CD4-positive, alpha-beta T cell (primary cell): ENCODE measurements around the gene ZNF423. TPM values are rescaled to one million over a fixed set of nuclear protein-coding genes. Genes with fewer than 3 reads are reported as not detected.

Experiments
- ATAC-seq: fragments of 200-7000 bp; cut with Tn5 transposase; one replicate; pipeline ENCODE4 v1.10.0; 2022; ENCODE audit warnings: mild to moderate bottlenecking; ENCODE audit not compliant: poor library complexity
- CTCF ChIA-PET: fragments of 350-600 bp; sonication (Branson Sonifier 250); formaldehyde crosslinking; loops from one replicate; lab custom pipeline; 2021; ENCODE audit warnings: antibody characterized with exemption, inconsistent platforms; lab: Charles Lee
- POLR2A ChIA-PET: fragments of 350-600 bp; sonication (Branson Sonifier 250); formaldehyde crosslinking; loops from one replicate; lab custom pipeline; 2021; ENCODE audit warnings: antibody characterized with exemption, inconsistent platforms; lab: Charles Lee
- DNase-seq, 14 experiments: peaks; one replicate each; pipeline ENCODE4 v3.0.0-alpha.2; 2013 to 2020; ENCODE audit warnings: mixed read lengths in 2 of 14
- H3K27ac ChIP-seq, 2 donors: one replicate each; pipeline versions ENCODE4 v1.5.1 to v1.7.0; 2013; ENCODE audit warnings: low read length in 2 of 2, low read depth in 1 of 2, mild to moderate bottlenecking in 1 of 2
- H3K27me3 ChIP-seq, 2 experiments: 1 replicate in 1 of 2; 2 replicates in 1 of 2; pipeline versions ENCODE4 v1.6.1 to v1.7.0; 2013; ENCODE audit warnings: low read length in 2 of 2, control low read depth in 1 of 2, mild to moderate bottlenecking in 1 of 2, moderate library complexity in 1 of 2; ENCODE audit not compliant: insufficient read depth in 2 of 2, control insufficient read depth in 1 of 2
- H3K36me3 ChIP-seq: one replicate; pipeline ENCODE4 v1.6.1; 2013; ENCODE audit warnings: low read length, control low read depth; ENCODE audit not compliant: insufficient read depth
- H3K4me1 ChIP-seq: one replicate; pipeline ENCODE4 v1.6.1; 2013; ENCODE audit warnings: low read length, control low read depth; ENCODE audit not compliant: insufficient read depth
- H3K4me3 ChIP-seq: one replicate; pipeline ENCODE4 v1.5.1; 2013; ENCODE audit warnings: mild to moderate bottlenecking, low read length, moderate library complexity
- H3K9me3 ChIP-seq, 2 experiments: 1 replicate in 1 of 2; 2 replicates in 1 of 2; pipeline versions ENCODE4 v1.6.1 to v1.7.0; 2013; ENCODE audit warnings: low read length in 2 of 2, mild to moderate bottlenecking in 2 of 2, control low read depth in 1 of 2, moderate library complexity in 1 of 2; ENCODE audit not compliant: control insufficient read depth in 1 of 2, insufficient read depth in 1 of 2
- H3K27ac Mint-ChIP-seq: one replicate; pipeline ENCODE4 v1.8.0; 2020; ENCODE audit warnings: mixed read lengths
- H3K27me3 Mint-ChIP-seq: one replicate; pipeline ENCODE4 v1.8.0; 2021; ENCODE audit warnings: mixed read lengths
- H3K36me3 Mint-ChIP-seq: one replicate; pipeline ENCODE4 v1.8.0; 2021; ENCODE audit warnings: low read depth, mixed read lengths
- H3K4me1 Mint-ChIP-seq: one replicate; pipeline ENCODE4 v1.8.0; 2021; ENCODE audit warnings: low read depth, mixed read lengths
- H3K4me3 Mint-ChIP-seq: one replicate; pipeline ENCODE4 v1.8.0; 2020; ENCODE audit warnings: mild to moderate bottlenecking, mixed read lengths
- H3K9me3 Mint-ChIP-seq: one replicate; pipeline ENCODE4 v1.8.0; 2020; ENCODE audit warnings: mixed read lengths
- CTCF ChIP-seq: fragments of 200-600 bp; IDR thresholded peaks from one replicate; pipeline ENCODE4 v1.8.0; 2022; ENCODE audit warnings: antibody characterized with exemption, mild to moderate bottlenecking
- intact Hi-C, 2 experiments: fragments of 100-400 bp; cut with DNase I in 1 of 2; cut with micrococcal nuclease in 1 of 2; formaldehyde crosslinking; loops; one replicate each; pipeline versions ENCODE4 v1.15.1 to v1.9.0; 2023 to 2025; cut with DNase I, micrococcal nuclease
- total RNA-seq, 174 experiments: library from RNA in 2 of 174; stranded (reverse) in 2 of 174; gene quantifications; one replicate each; pipeline ENCODE4 v1.2.3 and lab custom pipeline; 2021 to 2026

Gene ZNF423
- total RNA-seq, 2 experiments from 2014 or later, result not detected

DNA sequence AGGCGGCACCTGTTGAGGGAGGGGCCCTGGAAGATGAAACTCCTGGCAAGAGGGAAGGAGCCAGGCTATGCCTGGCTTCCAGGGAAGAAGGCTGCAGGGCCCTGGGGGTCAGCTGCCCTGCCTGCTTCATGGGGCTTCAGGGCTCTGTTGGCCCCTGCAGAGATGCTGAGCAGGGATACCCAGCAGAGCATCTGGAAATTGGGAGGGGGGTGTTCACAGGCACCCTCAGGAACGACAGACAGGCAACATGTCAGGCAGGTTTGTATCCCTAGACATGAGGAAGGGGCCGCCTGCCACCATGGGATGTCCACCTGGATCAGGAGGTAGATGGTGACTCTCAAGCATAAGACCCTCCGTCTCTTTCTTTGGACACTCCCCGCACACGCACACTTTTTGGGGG, 13.8 kb upstream of the ZNF423 start:
- H3K4me1 ChIP-seq, result no peaks in the 10 kb centered on the region
- no peaks in the 10 kb centered on the region for H3K9me3 Mint-ChIP-seq
- H3K27me3 ChIP-seq, result peaks cover 3 to 10% of the 10 kb centered on the region in 2 experiments
- no peak overlapping the region for H3K27ac Mint-ChIP-seq
- ATAC-seq, result no peak
- no peaks in the 10 kb centered on the region for H3K36me3 Mint-ChIP-seq
- POLR2A ChIA-PET, result no interaction called here
- no peak for TF ChIP-seq CTCF
- H3K27me3 Mint-ChIP-seq, result peaks cover 32% of the 10 kb centered on the region
- H3K27ac ChIP-seq, result no peak overlapping the region
- CTCF ChIA-PET, result no interaction called here
- no peaks in the 10 kb centered on the region for H3K4me1 Mint-ChIP-seq
- no peak for DNase-seq
- H3K4me3 Mint-ChIP-seq, result no peak overlapping the region
- no peaks in the 10 kb centered on the region for H3K9me3 ChIP-seq
- no peaks in the 10 kb centered on the region for H3K36me3 ChIP-seq
- intact Hi-C loops, result no loop called here
- no peak overlapping the region for H3K4me3 ChIP-seq

DNA sequence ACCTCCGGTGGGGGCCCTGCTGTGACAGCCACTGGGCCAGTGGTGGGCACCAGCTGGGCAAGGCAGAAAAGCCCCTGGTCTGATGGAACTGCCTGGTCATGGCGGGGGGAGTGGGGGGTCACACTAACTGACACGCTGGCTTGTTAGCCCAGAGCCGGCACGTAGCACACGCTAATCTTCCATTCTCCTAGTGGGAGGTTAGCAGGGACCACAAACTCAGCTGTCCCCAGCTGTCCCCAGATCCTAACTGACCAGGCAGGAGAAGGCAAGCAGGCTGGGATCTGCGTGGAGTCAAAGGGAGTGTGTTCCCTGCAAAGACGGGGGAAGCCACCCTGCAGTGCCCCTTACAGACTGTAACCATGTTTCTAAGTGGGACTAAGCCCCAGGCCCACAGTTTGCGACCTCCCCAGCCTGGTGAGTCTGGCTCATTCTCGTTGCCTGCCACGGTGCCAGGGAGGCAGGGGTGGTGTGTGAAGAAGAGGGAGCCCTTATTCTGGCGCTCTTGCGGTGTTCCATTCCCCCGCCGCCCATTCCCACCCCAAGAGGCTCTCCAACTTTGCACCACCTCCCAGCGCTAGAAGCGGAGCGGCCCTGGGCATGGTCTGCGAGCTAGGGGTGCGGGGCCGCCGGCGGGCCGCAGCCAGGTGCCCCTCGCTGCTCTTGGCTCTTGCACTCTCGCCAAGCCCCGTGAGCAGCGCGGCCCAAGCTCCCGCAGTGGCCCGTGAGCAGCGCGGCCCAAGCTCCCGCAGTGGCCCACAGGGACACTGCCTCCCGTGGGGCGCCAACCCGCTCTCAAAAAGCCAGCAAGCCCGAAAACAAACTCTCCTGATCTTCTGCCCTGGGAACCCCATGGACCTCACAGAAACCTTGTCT, 12.1 kb upstream of the ZNF423 start:
- Histone ChIP-seq H3K27ac (no peak overlapping the region), H3K36me3 (no peaks in the 10 kb centered on the region), H3K4me3 (no peak overlapping the region), H3K27me3 (peaks cover 3 to 10% of the 10 kb centered on the region in 2 experiments), H3K4me1 (no peaks in the 10 kb centered on the region), H3K9me3 (no peaks in the 10 kb centered on the region)
- Mint-ChIP-seq H3K36me3 (no peaks in the 10 kb centered on the region), H3K4me1 (no peaks in the 10 kb centered on the region), H3K4me3 (no peak overlapping the region), H3K27me3 (peaks cover 20% of the 10 kb centered on the region), H3K27ac (no peak overlapping the region), H3K9me3 (no peaks in the 10 kb centered on the region)
- TF ChIP-seq CTCF, result no peak
- no peak for ATAC-seq
- intact Hi-C loops, result no loop called here
- DNase-seq, result no peak
- POLR2A ChIA-PET, result no interaction called here
- CTCF ChIA-PET, result no interaction called here

- CTCF ChIA-PET, result no interaction called here
Observed at GRCh38 chr16:49867234-49867633, 11.3 kb upstream of the ZNF423 start.

More at GRCh38 chr16:49867234-49867633, 11.3 kb upstream of the ZNF423 start:
- no peaks in the 10 kb centered on the region for H3K36me3 Mint-ChIP-seq
- no peaks in the 10 kb centered on the region for H3K36me3 ChIP-seq
- no peaks in the 10 kb centered on the region for H3K9me3 Mint-ChIP-seq
- ATAC-seq (no peak), DNase-seq (no peak)
- H3K4me3 Mint-ChIP-seq, result no peak overlapping the region
- peaks cover 18% of the 10 kb centered on the region for H3K27me3 Mint-ChIP-seq
- intact Hi-C loops, result no loop called here
- no peak for TF ChIP-seq CTCF
- no peak overlapping the region for H3K27ac ChIP-seq
- POLR2A ChIA-PET, result no interaction called here
- H3K27ac Mint-ChIP-seq, result no peak overlapping the region
- H3K4me1 Mint-ChIP-seq, result no peaks in the 10 kb centered on the region
- no peaks in the 10 kb centered on the region for H3K4me1 ChIP-seq
- H3K9me3 ChIP-seq, result no peaks in the 10 kb centered on the region
- no peak overlapping the region for H3K4me3 ChIP-seq
- H3K27me3 ChIP-seq, result peaks cover 3 to 10% of the 10 kb centered on the region in 2 experiments
